KMS-11 (cell line): Measurements from ENCODE around the gene CCDC127.
"Not testable (repeated sequence)": the region's sequence is repeated elsewhere in the genome, so short reads cannot be mapped to it uniquely, and the experiment has no call there.

Experiments used
- H2AFZ ChIP-seq: fragments of 200-600 bp; sonication (generic); 2 replicates; pipeline ENCODE4 v1.6.1; 2016; ENCODE audit warnings: antibody characterized with exemption, mixed run types, low read depth
- H3K27ac ChIP-seq: fragments of 200-600 bp; sonication (generic); 2 replicates; pipeline ENCODE4 v1.6.1; 2016; ENCODE audit warnings: mild to moderate bottlenecking, mixed run types
- H3K27me3 ChIP-seq: fragments of 200-600 bp; sonication (generic); 2 replicates; pipeline ENCODE4 v1.6.1; 2017; ENCODE audit warnings: mild to moderate bottlenecking, low read depth, mixed run types, moderate library complexity; ENCODE audit not compliant: insufficient read depth
- H3K36me3 ChIP-seq: fragments of 200-600 bp; sonication (generic); 2 replicates; pipeline ENCODE4 v1.6.1; 2017; ENCODE audit warnings: mild to moderate bottlenecking, mixed run types; ENCODE audit not compliant: insufficient read depth
- H3K4me1 ChIP-seq: fragments of 200-600 bp; sonication (generic); 2 replicates; pipeline ENCODE4 v1.6.1; 2016; ENCODE audit warnings: mild to moderate bottlenecking, low read depth, mixed run types; ENCODE audit not compliant: poor library complexity, severe bottlenecking
- H3K4me2 ChIP-seq: fragments of 200-600 bp; sonication (generic); 2 replicates; pipeline ENCODE4 v1.7.0; 2016; ENCODE audit warnings: mild to moderate bottlenecking, mixed run types
- H3K4me3 ChIP-seq: fragments of 200-600 bp; sonication (generic); IDR thresholded peaks from 2 replicates; pipeline ENCODE4 v1.6.1; 2017; ENCODE audit warnings: low read depth, low read length, mixed read lengths; ENCODE audit not compliant: insufficient read depth
- H3K79me2 ChIP-seq: fragments of 200-600 bp; sonication (generic); 2 replicates; pipeline ENCODE4 v1.6.1; 2016; ENCODE audit warnings: low read depth, mixed run types; ENCODE audit not compliant: insufficient read depth
- H3K9ac ChIP-seq: fragments of 200-600 bp; sonication (generic); 2 replicates; pipeline ENCODE4 v1.6.1; 2016; ENCODE audit warnings: mild to moderate bottlenecking, mixed run types
- H4K20me1 ChIP-seq: fragments of 200-600 bp; sonication (generic); 2 replicates; pipeline ENCODE4 v1.6.1; 2016; ENCODE audit warnings: mild to moderate bottlenecking, mixed run types; ENCODE audit not compliant: insufficient read depth
- CTCF ChIP-seq: fragments of 200-600 bp; sonication (generic); conservative IDR thresholded peaks from 2 replicates; pipeline ENCODE4 v1.6.1; 2017; ENCODE audit warnings: low read depth, mild to moderate bottlenecking, antibody characterized with exemption, low read length, moderate library complexity, mixed read lengths

The CCDC127 gene

GRCh38 chr5:245717-246116, 27.8 kb upstream of the CCDC127 start:
- not testable (repeated sequence) for H4K20me1 ChIP-seq, H2AFZ ChIP-seq, H3K27me3 ChIP-seq, H3K27ac ChIP-seq, H3K9ac ChIP-seq, H3K4me3 ChIP-seq, H3K4me2 ChIP-seq, H3K4me1 ChIP-seq, H3K79me2 ChIP-seq
- peaks cover 33% of the 10 kb centered on the region; the same call in 1 of the 2 replicates for H3K36me3 ChIP-seq

DNA sequence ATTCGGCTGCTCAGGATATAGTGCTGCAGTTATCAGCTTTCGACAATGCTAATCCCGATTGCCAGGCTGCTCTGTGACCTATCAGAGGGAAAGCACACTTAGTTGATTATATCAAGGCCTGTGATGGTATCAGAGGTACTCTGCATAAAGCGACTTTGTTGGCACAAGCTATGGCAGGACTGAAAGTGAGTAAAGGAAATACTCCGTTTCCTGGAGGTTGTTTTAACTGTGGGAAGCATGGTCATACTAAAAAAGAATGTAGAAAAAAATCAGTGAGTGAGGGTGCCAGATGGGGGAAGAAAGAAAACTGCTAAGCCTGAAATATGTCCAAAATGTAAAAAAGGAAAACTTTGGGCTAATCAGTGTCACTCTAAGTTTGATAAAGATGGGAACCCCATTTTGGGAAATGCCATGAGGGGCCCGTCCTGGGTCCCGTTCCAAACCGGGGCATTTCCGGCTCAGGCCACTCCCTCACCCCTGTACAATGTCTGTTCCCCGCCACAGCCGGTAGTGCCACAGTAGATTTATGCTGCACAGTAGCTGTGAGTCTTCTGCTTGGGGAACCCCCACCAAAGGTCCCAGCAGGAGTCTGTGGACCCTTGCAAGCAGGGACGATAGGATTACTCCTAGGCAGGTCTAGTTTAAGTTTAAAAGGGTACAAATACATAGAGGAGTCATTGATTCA, 25.9 kb upstream of the CCDC127 start:
- not testable (repeated sequence) for H2AFZ ChIP-seq, H3K27me3 ChIP-seq, H4K20me1 ChIP-seq, H3K4me3 ChIP-seq, H3K9ac ChIP-seq, H3K4me1 ChIP-seq, H3K79me2 ChIP-seq, H3K27ac ChIP-seq, H3K4me2 ChIP-seq
- H3K36me3 ChIP-seq: peaks cover 35% of the 10 kb centered on the region; the same call in 1 of the 2 replicates

- not testable (repeated sequence) for H3K9ac ChIP-seq, H3K4me1 ChIP-seq, H3K27ac ChIP-seq, H3K4me2 ChIP-seq, H3K27me3 ChIP-seq, H3K4me3 ChIP-seq, H3K79me2 ChIP-seq, H2AFZ ChIP-seq, H4K20me1 ChIP-seq
- peaks cover 22% of the 10 kb centered on the region; the same call in 1 of the 2 replicates for H3K36me3 ChIP-seq
Observed at GRCh38 chr5:241045-241669, 23.2 kb upstream of the CCDC127 start.

GRCh38 chr5:240550-240949, 22.6 kb upstream of the CCDC127 start:
- H3K36me3 ChIP-seq: peaks cover 25% of the 10 kb centered on the region; the same call in 1 of the 2 replicates
- not testable (repeated sequence) for H3K9ac ChIP-seq, H3K27ac ChIP-seq, H4K20me1 ChIP-seq, H2AFZ ChIP-seq, H3K4me3 ChIP-seq, H3K79me2 ChIP-seq, H3K4me1 ChIP-seq, H3K27me3 ChIP-seq, H3K4me2 ChIP-seq

GRCh38 chr5:237931-238330, 20.0 kb upstream of the CCDC127 start:
- H3K4me3 ChIP-seq, H3K27me3 ChIP-seq, H4K20me1 ChIP-seq, H3K79me2 ChIP-seq, H2AFZ ChIP-seq, H3K4me1 ChIP-seq, H3K9ac ChIP-seq, H3K27ac ChIP-seq, H3K4me2 ChIP-seq: not testable (repeated sequence)
- H3K36me3 ChIP-seq: peaks cover 35% of the 10 kb centered on the region; the same call in 1 of the 2 replicates

DNA sequence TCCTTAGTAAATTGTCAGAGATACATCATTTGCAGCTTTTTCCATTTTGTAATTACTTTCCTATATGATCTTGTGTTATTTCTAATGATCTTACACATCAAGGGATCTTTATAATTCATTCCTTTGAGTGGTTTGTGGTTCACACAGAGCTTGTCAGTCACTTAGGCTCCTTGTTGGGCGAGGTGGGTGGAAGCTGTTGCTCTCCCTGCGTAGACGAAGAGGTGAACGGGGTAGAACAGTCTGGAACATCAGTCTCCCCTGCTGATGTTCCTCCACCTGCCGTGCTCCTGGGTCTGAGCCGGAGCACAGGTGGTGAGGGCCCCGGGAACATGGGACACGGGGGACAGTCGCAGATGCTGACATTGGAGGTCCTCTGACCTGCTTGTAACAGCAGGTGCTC, 17.6 kb upstream of the CCDC127 start:
- H3K9ac ChIP-seq, H3K4me2 ChIP-seq, H3K27me3 ChIP-seq, H4K20me1 ChIP-seq, H2AFZ ChIP-seq, H3K79me2 ChIP-seq, H3K4me3 ChIP-seq, H3K4me1 ChIP-seq, H3K27ac ChIP-seq: not testable (repeated sequence)
- H3K36me3 ChIP-seq: peaks cover 25% of the 10 kb centered on the region; the same call in 1 of the 2 replicates

GRCh38 chr5:234450-234849, 16.5 kb upstream of the CCDC127 start:
- Histone ChIP-seq H3K79me2 (no peaks in the 10 kb centered on the region; the same call in 1 of the 2 replicates), H3K27me3 (no peaks in the 10 kb centered on the region), H3K4me3 (no peak overlapping the region), H3K9ac (no peak overlapping the region), H4K20me1 (no peaks in the 10 kb centered on the region), H3K4me2 (no peak overlapping the region), H2AFZ (no peak overlapping the region), H3K36me3 (peaks cover 20% of the 10 kb centered on the region; the same call in 1 of the 2 replicates), H3K27ac (no peak overlapping the region), H3K4me1 (no peaks in the 10 kb centered on the region)
- TF ChIP-seq CTCF: no peak

DNA sequence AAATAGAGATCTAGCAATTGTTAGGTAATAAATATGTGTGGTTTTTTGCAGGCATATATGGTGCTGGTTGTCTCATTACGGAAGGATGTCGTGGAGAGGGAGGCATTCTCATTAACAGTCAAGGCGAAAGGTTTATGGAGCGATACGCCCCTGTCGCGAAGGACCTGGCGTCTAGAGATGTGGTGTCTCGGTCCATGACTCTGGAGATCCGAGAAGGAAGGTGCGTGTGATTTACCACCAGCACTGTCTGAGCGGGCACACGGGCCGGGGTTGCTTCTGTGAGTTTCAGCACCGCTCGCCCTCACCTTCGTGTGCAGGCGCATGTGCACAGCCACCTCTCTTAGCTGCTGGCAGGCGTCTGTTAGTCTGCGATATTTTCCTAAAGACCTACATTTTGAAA, 15.5 kb upstream of the CCDC127 start:
- H3K4me2 ChIP-seq, H4K20me1 ChIP-seq, H3K79me2 ChIP-seq, H3K4me3 ChIP-seq, H3K4me1 ChIP-seq, H3K27ac ChIP-seq, H3K9ac ChIP-seq, H3K27me3 ChIP-seq, H2AFZ ChIP-seq: not testable (repeated sequence)
- peaks cover 20% of the 10 kb centered on the region; the same call in 1 of the 2 replicates for H3K36me3 ChIP-seq
